GM12864 (cell line): ENCODE measurements around the gene CELF2.

ENCODE experiments used
- DNase-seq: peaks from one replicate; pipeline ENCODE4 v3.0.0-alpha.2; 2011; ENCODE audit warnings: low read depth
- H3K4me3 ChIP-seq: 2 replicates; pipeline ENCODE4 v1.5.1; 2011; ENCODE audit warnings: mild to moderate bottlenecking, low read depth, low read length, control low read depth
- TF ChIP-seq, protein P1 (sequence below): IDR thresholded peaks from 2 replicates; pipeline ENCODE4 v1.5.1; 2011; ENCODE audit warnings: low read depth, mild to moderate bottlenecking, moderate library complexity, low read length, control low read depth, inconsistent platforms; ENCODE audit errors: missing control alignments

CELF2 gene

DNA sequence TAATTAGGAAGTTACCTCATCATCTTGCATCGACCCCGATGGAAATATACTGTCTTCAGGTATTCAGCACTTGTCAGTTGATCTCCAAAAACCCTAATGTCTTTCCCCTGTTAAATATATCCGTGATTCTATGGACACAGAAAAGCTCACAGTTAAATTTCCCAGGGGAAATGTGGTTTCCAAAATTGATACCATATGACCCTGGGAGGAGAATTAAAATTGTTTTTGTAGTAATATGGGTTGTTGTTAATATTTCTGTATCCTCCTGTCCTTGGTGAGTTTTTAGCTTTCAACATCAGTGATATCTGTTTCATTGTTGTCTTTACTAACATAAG, 132.1 kb downstream of the CELF2 start:
- no peak overlapping the region; the same call in 1 of the 2 replicates for H3K4me3 ChIP-seq
- TF ChIP-seq, protein P1, sequence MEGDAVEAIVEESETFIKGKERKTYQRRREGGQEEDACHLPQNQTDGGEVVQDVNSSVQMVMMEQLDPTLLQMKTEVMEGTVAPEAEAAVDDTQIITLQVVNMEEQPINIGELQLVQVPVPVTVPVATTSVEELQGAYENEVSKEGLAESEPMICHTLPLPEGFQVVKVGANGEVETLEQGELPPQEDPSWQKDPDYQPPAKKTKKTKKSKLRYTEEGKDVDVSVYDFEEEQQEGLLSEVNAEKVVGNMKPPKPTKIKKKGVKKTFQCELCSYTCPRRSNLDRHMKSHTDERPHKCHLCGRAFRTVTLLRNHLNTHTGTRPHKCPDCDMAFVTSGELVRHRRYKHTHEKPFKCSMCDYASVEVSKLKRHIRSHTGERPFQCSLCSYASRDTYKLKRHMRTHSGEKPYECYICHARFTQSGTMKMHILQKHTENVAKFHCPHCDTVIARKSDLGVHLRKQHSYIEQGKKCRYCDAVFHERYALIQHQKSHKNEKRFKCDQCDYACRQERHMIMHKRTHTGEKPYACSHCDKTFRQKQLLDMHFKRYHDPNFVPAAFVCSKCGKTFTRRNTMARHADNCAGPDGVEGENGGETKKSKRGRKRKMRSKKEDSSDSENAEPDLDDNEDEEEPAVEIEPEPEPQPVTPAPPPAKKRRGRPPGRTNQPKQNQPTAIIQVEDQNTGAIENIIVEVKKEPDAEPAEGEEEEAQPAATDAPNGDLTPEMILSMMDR, result no peak
- DNase-seq, result no peak

DNA sequence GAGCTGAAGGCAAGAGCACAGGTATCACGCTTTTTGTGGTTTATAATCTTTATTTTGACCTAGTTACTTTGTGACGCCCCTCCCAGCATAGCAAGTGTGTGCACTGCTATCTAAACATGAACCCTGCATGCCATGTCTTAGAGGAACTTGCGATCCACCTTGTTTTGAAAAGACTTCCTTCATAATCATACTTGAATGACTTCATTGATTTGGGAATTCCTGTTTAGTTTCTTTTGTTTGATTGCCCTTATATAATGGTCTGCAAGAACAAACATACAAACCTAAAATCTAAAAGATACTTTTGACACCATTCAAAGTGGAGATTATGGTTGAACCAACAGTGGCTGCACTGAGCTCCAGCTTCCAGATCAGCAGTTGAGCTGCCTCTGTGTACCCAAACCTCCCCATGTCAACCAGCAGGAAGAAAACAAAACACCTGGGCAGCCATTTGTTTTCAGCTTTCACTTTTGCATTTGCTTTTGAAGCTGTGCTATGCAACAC, 132.6 kb downstream of the CELF2 start:
- H3K4me3 ChIP-seq, result no peak overlapping the region
- TF ChIP-seq, protein P1, result no peak
- DNase-seq, result no peak

DNA sequence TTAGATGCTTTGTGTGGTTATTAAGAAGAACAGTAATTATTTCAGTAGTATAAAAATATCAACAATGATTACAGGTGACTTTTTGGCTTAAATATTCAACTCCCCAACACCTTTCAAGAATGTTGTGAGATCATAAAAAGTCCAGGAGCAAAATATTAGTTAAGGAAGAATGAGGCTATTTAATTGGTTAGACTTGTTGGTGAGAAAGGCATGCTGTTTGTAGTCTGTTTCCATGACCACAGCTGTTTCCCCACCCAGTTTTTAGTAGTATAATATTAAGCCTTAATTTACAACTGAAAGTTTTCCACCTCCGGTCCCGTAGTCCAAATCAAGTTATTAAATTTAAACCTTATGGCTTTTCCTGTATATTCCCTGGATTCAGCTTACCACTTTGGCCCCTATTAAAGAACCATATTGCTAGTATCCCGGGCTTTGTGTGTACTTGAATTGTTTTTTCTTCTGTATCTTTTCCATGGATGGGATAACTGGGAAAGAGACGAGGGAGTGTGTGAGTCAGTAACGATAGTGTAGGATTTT, 133.3 kb downstream of the CELF2 start:
- TF ChIP-seq, protein P1, result no peak
- no peak for DNase-seq
- H3K4me3 ChIP-seq, result no peak overlapping the region

DNA sequence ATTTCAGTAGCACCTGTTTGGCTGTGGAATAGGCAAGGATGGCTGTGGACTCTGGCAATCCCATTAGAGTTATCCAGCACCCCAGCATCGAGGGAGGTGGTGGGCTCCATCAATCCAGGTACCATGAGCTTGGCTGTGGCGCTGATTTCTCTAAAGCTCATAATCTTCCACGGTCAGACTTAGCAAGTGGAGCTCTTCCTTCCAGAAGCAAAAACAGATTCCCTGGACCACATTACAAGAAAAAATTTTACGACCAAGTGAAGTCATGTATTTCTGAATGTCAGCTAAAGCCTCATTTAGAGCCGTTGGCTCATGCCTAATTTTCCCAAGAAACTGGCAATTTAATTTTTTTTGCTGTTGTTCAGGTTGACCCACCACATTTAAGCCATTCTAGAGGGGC, 135.1 kb downstream of the CELF2 start:
- DNase-seq, result no peak
- TF ChIP-seq, protein P1, result no peak
- H3K4me3 ChIP-seq, result no peak overlapping the region

DNA sequence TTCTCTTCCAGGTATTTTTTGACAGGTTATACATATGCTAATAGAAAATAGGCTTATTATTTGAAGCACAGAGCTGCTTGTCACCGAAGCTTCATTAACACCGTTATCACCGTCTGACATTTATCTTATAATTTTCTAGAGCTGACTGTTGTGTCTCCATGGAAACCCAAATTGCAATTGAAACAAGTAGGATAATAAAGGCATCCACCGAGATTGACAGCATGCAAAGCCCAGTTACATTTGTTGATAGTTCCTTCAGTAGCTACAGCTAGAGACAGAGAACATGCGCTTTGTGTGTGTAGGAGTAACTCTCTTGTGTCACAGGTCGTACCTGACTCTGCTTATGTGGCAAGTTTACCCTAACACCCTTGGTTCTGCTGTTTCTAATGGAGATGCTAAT, 135.6 kb downstream of the CELF2 start:
- TF ChIP-seq, protein P1, result no peak
- DNase-seq, result no peak
- no peak overlapping the region for H3K4me3 ChIP-seq

DNA sequence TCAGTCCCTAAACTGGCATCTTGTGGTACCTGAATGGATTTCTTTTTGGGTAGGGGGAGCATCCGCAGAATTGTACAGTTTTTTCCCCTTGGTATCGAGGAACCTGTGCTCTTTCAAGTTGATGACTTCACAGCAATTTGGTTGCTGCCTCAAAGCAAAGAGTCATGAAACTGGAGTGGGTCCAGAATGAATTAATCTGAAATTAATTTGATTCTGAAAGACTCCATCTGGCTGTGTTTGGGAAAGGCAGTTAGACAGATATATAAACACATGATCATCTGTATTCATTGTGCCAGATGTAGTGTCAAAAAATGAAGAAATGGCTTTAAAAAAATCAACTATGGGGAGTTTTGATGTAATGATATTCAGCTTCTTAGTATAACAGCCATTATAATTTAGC, 136.1 kb downstream of the CELF2 start:
- DNase-seq, result no peak
- H3K4me3 ChIP-seq, result no peak overlapping the region
- TF ChIP-seq, protein P1, result no peak

DNA sequence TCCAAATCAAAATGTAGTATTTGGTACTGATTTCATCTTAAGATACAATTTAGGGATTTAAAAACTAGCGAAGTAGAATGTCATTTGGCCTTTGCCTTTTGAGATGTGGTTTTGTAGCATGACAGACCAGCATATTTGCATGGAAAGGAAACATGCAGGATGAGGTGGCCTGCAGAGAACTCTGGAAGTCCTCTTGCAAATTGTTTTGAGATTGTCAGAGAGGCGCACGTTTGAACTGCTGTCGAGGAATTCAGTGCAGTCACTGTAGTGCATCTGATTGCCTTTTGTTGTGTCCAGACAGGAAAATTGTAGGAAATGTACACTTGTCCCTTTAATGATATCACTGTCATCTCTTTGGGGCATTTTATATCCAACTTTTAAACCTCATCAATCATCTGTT, 136.7 kb downstream of the CELF2 start:
- TF ChIP-seq, protein P1, result no peak
- DNase-seq, result no peak
- H3K4me3 ChIP-seq, result no peak overlapping the region
